Measurements from ENCODE around the gene IQGAP3. TPM values are rescaled to one million over a fixed set of nuclear protein-coding genes. Genes with fewer than 3 reads are reported as not detected.

Gene IQGAP3
- total RNA-seq, 1 experiment from 2014 or later, result 48.3 TPM

- intact Hi-C loops (cut with micrococcal nuclease), result loop anchor here (10.0 kb wide), 2 partner anchors 96 to 236 kb away; partner anchors contain the start of genes GPATCH4 and MRPL24
- DNase-seq (ENCODE audit: unreplicated experiment), result peak; percentile 54
- Mint-ChIP-seq H3K4me1 (ENCODE audit: insufficient read depth, unreplicated experiment) (peaks cover 66% of the 10 kb centered on the region), H3K36me3 (ENCODE audit: insufficient read depth, unreplicated experiment) (peaks cover 14% of the 10 kb centered on the region), H3K27me3 (ENCODE audit: insufficient read depth, unreplicated experiment) (no peaks in the 10 kb centered on the region), H3K9me3 (ENCODE audit: unreplicated experiment) (no peaks in the 10 kb centered on the region), H3K4me3 (ENCODE audit: unreplicated experiment) (peak overlapping the region; percentile 52), H3K27ac (ENCODE audit: low read depth, unreplicated experiment) (peak overlapping the region; percentile 77)
- ChIA-PET CTCF (interaction anchor here (0.6 to 3.8 kb wide), 14 partner anchors 7 to 151 kb away, joined by 3 to 24 read pairs (median 4); partner anchors contain the start of genes MEF2D and NAXE), POLR2A (interaction anchor here (0.5 to 8.8 kb wide), 12 partner anchors 8 to 93 kb away, joined by 3 to 197 read pairs (median 4); partner anchors contain the start of genes GPATCH4, MEF2D and NAXE)
- BruUV-seq (replicated peaks), result no TSS peak
- TF ChIP-seq, protein P1, sequence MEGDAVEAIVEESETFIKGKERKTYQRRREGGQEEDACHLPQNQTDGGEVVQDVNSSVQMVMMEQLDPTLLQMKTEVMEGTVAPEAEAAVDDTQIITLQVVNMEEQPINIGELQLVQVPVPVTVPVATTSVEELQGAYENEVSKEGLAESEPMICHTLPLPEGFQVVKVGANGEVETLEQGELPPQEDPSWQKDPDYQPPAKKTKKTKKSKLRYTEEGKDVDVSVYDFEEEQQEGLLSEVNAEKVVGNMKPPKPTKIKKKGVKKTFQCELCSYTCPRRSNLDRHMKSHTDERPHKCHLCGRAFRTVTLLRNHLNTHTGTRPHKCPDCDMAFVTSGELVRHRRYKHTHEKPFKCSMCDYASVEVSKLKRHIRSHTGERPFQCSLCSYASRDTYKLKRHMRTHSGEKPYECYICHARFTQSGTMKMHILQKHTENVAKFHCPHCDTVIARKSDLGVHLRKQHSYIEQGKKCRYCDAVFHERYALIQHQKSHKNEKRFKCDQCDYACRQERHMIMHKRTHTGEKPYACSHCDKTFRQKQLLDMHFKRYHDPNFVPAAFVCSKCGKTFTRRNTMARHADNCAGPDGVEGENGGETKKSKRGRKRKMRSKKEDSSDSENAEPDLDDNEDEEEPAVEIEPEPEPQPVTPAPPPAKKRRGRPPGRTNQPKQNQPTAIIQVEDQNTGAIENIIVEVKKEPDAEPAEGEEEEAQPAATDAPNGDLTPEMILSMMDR (IDR thresholded peaks at IDR 0.05; ENCODE audit: unreplicated experiment), result no peak
Measured at GRCh38 chr1:156508205-156508954, 64.0 kb downstream of the IQGAP3 start.

- intact Hi-C loops (cut with micrococcal nuclease), result loop anchor here (10.0 kb wide), 2 partner anchors 98 to 238 kb away; partner anchors contain the start of genes GPATCH4 and MRPL24
- Mint-ChIP-seq H3K4me3 (ENCODE audit: unreplicated experiment) (no peak overlapping the region), H3K9me3 (ENCODE audit: unreplicated experiment) (no peaks in the 10 kb centered on the region), H3K36me3 (ENCODE audit: insufficient read depth, unreplicated experiment) (peaks cover 14% of the 10 kb centered on the region), H3K27me3 (ENCODE audit: insufficient read depth, unreplicated experiment) (no peaks in the 10 kb centered on the region), H3K4me1 (ENCODE audit: insufficient read depth, unreplicated experiment) (peaks cover 69% of the 10 kb centered on the region), H3K27ac (ENCODE audit: low read depth, unreplicated experiment) (peak overlapping the region; percentile 97)
- BruUV-seq (replicated peaks), result no TSS peak
- TF ChIP-seq, protein P1 (IDR thresholded peaks at IDR 0.05; ENCODE audit: unreplicated experiment), result no peak
- ChIA-PET CTCF (no interaction called here), POLR2A (interaction anchor here (1.3 to 11.2 kb wide), 4 partner anchors 11 to 246 kb away, joined by 3 to 549 read pairs (median 60); partner anchors contain the start of gene NAXE)
- no peak for DNase-seq (ENCODE audit: unreplicated experiment)
Measured at GRCh38 chr1:156506450-156506849, 65.9 kb downstream of the IQGAP3 start.

- TF ChIP-seq, protein P1 (IDR thresholded peaks at IDR 0.05; ENCODE audit: unreplicated experiment), result no peak
- peaks cover 63% of the 10 kb centered on the region for H3K4me1 Mint-ChIP-seq (ENCODE audit: insufficient read depth, unreplicated experiment)
- peak overlapping the region; percentile 62 for H3K4me3 Mint-ChIP-seq (ENCODE audit: unreplicated experiment)
- H3K36me3 Mint-ChIP-seq (ENCODE audit: insufficient read depth, unreplicated experiment), result peaks cover 14% of the 10 kb centered on the region
- intact Hi-C loops (cut with micrococcal nuclease), result loop anchor here (1.0 to 10.0 kb wide), 4 partner anchors 48 to 239 kb away; partner anchors contain the start of genes GPATCH4 and MRPL24
- no peak for DNase-seq (ENCODE audit: unreplicated experiment)
- BruUV-seq (replicated peaks), result TSS peak; percentile 9
- no peaks in the 10 kb centered on the region for H3K27me3 Mint-ChIP-seq (ENCODE audit: insufficient read depth, unreplicated experiment)
- H3K27ac Mint-ChIP-seq (ENCODE audit: low read depth, unreplicated experiment), result peak overlapping the region; percentile 97
- H3K9me3 Mint-ChIP-seq (ENCODE audit: unreplicated experiment), result no peaks in the 10 kb centered on the region
- ChIA-PET POLR2A (interaction anchor here (0.5 to 11.2 kb wide), 10 partner anchors 7 to 246 kb away, joined by 3 to 549 read pairs (median 5); partner anchors contain the start of genes GPATCH4, HDGF, IQGAP3 and NAXE), CTCF (interaction anchor here (0.8 to 5.9 kb wide), 4 partner anchors 46 to 120 kb away, joined by 3 to 79 read pairs (median 6); no protein-coding TSS in a partner anchor)
Measured at GRCh38 chr1:156505679-156506298, 66.6 kb downstream of the IQGAP3 start.

Data from MCF 10A (cell line).